Activated CD4-positive, CD25-positive, alpha-beta regulatory T cell treated with anti-CD3 and anti-CD28 coated beads, Interleukin-2, amount 50 U/mL, for 24 hours (primary cell): ENCODE measurements around the gene RAB23.

Experiments
- ATAC-seq, 2 donors: fragments of 150-1000 bp; cut with Tn5 transposase; one replicate each; pipeline ENCODE4 v1.10.0; 2021; ENCODE audit warnings: mild to moderate bottlenecking in 1 of 2, moderate library complexity in 1 of 2

Gene RAB23

DNA sequence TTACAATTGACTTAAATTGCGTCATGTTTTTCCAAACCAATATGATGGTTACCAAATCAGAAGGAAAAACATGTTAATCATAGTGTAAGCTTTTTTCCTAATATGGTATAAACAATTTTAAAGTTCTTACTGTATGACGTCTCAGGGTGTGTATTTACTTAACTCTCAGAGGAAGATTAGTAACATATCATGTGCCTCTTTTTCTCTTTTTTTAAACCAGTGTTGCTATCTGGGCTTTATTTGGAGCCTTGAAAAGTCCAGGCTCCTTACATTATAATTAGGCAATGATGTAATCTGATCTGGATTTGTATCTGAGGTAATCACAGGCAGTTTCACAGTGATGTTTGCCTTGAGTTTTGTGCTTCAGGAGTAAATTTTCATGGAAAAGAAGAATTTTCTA lies 20.4 kb upstream of the RAB23 start:
- ATAC-seq, result no peak

DNA sequence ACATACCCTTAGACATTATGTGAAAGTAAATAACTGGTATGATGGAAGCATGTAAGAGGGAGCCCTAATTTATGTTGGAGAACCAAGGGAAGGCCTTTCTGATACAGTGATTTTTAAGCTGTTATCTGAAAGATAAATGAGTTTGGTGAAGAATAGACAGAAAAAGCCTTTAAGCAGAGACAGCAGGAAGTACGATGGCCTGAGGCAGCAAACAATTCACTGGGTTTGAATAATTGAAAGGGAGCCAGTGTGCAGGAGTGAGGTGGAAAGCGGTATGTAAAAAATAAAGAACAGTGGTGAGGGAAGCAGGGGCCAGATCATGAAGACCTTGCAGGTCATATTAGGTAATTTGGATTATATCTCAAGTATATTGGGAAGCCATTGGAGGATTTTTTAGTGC lies 4.1 kb upstream of the RAB23 start:
- no peak for ATAC-seq

DNA sequence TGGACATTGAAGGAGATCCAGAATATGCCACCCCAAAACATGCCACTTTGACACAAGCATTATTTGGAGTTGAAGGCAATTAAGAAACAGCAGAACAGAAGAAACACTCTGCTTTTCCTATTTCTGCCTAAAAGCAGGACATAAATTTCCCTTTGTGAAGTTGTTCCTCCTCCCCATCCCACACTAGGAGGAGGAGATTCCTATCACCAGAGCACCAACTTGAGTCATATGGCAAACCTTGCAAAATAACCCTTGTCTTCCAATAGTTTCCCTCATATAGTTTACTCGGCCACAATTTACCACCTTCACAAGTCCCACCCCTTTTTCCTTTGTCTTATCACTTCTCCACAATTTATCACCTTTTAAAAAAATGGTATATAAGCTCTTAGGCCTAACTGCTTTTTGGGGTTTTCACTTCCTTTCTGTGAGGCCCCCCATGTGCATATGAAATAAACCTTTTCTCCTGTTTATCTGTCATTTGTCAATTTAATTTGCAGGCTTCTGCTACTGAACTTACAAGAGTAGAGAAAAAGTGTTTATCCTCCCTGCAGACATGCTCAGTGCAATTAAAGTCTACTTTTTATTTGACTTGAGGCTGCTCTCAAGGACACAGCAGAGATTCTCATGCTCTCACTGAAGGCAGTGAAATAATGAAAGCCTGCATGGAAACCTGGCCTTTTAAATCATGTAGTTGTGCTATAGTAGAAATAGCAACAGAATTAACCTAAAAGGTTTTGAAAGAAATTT lies 2.8 kb upstream of the RAB23 start:
- no peak for ATAC-seq

DNA sequence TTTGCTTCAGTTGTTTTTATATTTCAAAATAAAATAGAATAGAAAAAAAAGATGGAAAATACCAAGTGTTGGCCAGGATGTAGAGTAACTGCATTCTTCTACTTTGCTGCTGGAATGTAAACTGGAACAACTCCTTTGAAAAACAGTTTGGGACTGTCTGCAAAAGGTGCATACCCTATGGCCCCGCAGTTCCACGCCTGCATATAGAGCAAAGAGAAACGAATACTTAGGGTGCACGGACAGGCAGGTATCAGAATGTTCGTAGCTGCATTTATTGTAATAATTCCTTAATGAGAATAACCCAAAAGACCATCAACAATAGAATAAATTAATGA lies 603 bp upstream of the RAB23 start:
- no peak for ATAC-seq

DNA sequence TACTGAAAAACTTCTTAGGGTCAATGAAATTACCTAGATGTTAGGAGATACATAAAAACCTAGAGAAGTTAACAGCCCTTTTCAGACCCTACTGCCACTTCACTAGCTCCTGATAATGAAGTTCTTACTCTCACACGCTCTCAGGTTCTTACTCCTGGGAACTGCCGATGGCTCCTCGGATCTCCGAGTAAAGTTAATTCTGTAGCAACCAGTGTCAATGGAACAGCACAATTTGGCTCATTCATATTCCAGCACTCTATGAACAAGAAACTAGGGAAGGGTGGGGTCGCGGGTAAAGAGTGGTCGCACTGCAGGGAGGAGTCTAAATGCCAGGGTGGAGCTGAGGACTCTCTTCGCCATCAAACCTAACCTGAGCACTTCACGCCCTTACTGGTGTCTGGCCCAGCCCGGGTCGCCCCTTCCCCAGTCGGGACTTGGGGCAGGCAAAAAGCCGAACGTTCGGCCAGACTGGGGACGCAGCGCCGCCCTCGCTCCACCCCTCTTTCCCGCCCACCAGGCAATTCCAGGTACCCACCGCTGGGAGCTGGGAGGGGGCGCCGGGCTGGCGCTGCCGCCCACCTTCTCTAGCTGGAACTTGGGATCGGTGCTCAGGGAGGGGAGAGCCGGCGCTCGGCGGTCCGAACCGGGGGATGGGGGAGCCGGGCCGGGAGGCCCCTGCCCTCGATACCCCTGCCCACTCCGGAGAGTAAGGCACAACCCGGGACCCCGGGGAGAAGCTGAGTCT lies 744 bp downstream of the RAB23 start:
- ATAC-seq, result peak; percentile 39 to 48

DNA sequence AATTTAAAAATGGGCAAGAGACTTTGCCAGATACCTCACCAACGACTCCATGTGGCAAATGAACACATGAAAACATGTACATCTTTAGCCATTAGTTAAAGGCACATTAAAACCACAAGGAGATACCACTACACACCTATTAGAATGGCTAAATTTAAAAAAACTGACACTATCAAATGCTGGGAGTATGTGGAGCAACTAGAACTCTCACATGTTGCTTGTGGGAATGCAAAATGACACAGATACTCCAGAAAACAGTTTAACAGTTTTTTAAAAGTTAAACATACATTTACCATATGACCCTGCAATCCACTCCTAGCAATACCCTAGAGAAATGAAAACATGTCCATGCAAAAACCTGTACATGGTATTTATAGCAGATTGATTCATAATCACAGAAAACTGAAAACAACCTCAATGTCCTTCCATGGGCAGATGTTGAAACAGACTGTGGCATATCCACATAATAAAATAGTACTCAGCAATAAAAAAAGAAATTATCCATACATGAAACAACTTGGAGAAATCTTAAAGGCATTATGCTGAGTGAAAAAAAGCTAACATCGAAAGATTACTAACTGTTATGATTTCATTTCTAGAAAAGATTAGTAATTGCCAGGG lies 1.9 kb downstream of the RAB23 start:
- no peak for ATAC-seq

- ATAC-seq, result no peak
Observed at GRCh38 chr6:57217270-57217669, 4.8 kb downstream of the RAB23 start.

GRCh38 chr6:57216235-57217101 lies 5.6 kb downstream of the RAB23 start:
- no peak for ATAC-seq

DNA sequence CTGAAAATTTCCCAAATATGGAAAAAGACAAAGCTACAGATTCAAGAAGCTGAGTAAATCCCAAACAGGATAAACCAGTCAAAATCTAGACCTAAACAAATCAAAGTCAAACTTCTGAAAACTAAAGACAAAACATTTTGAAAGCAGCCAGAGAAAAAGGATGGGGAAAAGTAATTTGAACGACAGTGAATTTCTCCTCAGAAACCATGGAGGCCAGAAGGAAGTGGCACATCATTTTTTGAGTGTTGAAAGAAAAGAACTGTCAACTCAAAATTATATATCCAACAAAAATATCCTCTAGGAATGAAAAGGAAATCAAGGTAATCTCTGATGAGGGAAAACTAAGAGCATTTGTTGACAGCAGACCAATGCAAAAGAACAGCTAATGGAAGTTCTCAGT lies 6.8 kb downstream of the RAB23 start:
- ATAC-seq, result no peak

DNA sequence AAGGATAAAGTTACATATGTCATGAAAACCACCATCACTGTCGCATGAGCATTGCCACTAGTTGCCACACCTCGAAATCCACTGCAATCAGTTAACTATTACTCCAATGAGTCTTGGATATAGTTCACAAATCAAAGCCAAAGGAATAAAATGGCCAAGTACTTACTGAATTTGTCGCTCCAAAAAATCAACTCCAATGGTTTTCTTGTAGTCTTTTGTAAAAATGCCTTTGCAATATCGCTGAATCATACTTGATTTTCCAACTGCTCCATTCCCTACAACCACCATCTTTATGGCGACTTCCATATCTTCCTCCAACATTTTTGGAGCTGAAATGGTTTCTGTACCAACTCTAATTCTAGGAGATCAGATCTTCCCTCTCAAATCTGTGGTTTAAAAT lies 12.0 kb downstream of the RAB23 start:
- no peak for ATAC-seq

GRCh38 chr6:57209030-57209429 lies 13.1 kb downstream of the RAB23 start:
- ATAC-seq, result no peak

DNA sequence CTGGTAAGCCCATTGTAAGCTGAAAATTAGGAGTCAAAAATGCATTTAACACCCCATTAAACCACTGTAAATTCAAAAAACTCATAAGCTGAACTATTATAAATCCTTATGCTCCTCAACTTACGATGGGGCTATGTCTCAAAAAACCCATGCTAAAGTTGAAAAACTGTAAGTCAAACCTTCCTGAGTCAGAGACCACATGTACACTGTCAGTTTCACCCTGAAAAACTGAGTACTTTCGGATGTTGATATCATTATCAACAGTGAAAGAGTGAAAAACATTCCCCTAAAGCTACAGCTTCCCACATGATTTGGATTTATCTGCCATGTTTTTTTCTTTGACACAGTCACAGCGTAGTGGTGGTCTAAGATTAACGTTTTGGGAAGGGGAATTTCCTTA lies 14.2 kb downstream of the RAB23 start:
- ATAC-seq, result no peak

DNA sequence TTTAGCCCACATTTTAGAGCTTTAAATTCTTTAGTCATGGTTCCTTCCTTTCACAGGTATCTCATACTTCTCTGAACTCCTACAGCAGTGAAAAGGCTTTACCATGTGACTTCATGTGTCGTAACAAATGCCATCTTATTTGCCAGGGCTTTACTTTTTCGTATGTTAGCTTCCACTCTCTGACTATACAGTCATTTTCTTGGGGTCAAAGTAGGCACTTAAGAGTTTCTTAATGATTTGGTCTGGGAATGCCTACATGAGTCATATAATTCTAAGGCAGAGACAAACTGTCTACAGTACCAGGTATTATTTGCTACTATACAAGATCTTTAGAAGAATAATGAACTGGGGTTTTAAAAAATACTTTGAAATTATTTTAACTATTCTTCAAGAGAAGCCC lies 15.0 kb downstream of the RAB23 start:
- peak in 1 of 2 donors; percentile 24 for ATAC-seq

DNA sequence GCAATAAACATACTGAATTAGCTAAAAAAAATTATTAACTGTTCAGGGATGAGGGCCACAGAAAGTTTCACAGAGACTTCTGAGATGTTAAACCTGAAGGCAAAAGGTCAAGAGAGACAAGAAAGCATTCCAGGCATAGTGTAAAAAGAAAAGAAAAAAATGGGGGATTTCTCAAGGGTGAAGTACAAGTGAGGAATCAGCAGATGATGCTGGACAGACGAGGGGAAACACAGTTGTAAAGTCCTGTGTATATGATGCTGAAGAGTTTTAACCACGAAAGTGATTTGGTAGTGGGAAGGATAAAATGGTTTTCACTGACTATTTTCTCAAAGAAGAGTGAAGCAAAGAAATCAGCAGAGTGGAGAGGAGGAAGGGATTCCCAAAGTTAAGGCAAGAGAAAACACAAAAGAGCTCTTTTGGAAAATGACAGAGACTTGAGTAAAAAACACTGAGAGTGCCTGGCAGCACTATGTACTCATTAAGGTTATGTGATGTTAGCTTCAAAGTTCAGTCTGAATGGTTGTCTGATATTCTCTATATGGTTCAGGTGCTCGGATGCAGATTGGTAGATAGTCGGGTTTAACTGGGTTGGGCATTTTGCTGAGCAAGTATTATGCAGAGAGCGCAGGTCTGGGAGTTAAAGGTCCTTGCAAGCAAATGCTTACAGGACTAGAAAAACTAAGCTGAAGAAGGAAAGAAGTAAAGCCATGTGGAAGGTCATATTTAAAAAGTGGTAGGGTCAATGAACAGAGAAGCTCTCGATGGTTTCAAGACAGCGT lies 16.4 kb downstream of the RAB23 start:
- ATAC-seq, result no peak

DNA sequence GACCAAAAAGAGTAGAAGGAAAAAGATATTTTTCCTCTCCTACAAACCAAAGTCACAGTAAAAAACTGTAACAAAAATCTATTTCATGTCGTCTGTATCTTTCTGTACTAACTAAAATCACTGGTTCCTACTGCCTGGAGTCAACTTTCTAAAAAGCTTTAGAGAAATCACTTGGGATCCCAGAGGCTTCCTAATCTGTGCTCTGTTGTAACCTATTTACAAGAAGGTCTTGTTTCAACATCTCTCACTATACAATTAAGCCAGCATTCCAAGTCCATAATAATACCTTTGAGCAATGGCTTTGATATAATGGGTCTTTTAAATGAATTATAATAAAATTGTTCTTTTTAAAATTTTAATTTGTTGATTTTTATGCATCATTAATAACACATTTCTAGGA lies 20.4 kb downstream of the RAB23 start:
- ATAC-seq, result no peak

DNA sequence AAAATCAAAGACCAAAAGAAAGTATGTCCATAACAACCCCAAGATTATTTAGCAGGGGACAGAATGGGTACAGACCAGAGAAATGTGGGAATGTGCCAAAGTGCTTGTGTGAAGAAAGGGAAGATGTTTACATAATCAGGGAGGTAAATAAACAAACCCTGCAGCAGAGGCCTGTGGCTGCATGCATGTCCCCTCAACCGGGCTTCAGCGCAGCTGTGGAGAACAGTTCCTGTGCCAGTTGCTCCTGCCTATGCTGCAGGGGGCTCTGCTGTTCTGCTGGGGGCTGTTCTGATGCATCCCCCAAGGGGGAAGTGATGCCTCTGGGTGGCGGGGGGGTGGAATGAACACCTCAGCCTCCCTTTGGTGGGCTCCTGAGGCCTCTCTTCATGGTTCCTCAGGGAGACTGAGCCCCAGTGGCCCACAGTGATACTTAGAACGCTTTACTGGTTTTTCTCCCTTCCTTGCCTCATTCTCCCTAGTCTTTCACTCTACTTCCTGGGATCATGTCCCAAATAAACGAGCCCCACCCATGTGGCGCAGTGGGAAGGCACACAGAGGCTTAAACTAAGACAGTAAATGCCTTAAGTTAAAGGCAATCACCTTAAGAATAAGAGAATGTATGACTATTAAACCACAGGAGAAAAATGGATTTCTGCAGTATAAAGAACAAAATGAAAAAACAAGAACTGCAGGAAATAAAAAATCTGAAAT lies 23.0 kb downstream of the RAB23 start:
- no peak for ATAC-seq

DNA sequence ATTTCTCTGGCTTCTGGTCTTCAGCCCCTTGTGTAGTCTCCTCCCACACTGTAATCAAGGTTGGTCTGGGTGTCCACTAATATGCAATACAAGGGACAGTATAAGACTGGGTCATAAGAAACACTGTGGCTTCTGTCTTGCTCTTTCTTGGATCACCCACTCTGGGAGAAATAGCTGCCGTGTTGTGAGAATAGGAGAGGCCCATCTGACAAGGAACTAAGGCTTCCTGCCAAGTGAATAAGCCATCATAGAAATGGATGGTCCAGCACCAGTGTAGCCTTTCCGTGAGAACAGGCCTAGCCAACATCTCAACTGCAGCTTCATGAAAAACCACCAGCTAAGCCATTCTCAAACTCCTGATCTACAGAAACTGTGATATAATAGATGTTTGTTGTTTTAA lies 26.6 kb downstream of the RAB23 start:
- no peak for ATAC-seq

DNA sequence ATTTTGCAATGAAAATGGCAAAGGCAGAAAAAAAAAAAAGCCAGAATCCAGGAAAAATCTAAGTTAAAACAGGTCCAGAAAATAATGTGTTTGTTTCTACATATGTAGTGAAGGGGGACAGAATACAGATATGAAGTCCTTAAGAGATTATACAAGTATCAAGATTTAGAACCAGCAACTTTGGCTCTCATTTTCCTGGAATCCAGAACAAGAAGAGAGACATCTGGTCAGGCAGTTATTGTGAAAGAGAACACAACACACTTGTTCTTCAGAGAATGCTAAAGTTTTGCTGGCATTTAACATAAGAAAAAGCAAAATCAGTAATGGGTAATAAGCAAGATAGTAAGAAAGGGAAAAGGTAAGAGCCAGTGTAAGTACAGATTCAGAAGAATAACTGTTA lies 28.9 kb downstream of the RAB23 start:
- ATAC-seq, result no peak

DNA sequence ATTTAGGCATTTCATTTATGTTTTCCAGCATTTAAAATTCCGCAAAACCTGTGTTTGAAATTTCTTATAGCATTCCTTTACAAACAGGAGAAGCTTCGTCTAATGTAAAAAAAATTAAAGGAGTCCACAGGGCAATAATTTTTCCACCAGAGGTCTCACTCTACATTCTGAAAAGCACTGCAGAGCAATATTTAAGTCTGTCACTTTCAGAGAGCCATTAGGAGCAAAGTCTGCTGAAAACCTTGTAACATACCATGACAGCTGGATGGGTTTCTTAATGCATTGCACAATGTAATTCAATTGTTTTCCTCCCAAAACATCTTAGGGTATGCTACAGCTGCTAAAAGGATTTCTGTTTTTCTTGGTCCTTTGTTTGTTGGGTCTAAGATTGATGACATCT lies 32.0 kb downstream of the RAB23 start:
- no peak for ATAC-seq

- no peak for ATAC-seq
Observed at GRCh38 chr6:57183336-57183735, 38.8 kb downstream of the RAB23 start.

DNA sequence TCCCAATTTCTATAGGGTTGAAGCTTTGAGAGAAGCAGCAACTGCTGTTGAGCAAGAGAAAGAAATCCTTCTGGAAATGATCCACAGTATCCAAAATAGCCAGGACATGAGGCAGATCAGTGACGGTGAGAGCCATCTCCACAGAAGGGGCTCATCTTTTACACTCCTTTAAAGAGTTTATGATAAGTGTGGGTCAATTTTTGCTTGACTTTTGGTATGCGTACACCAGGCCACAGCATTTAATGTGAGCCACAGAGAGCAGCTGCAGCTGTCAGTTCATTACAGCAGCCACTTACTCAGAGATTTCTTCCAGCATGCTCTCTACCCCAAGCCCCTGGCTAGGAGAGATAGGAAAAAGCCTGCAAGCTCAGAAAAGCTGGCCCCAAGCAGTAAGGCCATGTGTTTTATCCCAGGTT lies 40.1 kb downstream of the RAB23 start:
- no peak for ATAC-seq

GRCh38 chr6:57180596-57180995 lies 41.5 kb downstream of the RAB23 start:
- ATAC-seq, result no peak
